ENCODE results near the gene CTDSP2. TPM values are rescaled to one million over a fixed set of nuclear protein-coding genes. Genes with fewer than 3 reads are reported as not detected.

The CTDSP2 gene
- total RNA-seq, 1 experiment from 2014 or later = 82.7 TPM

GRCh38 chr12:57816001-57816854 lies 30.3 kb downstream of the CTDSP2 start:
- H4K20me1 ChIP-seq (ENCODE audit: insufficient read depth) = no peaks in the 10 kb centered on the region
- no peak for ATAC-seq
- H3K27ac ChIP-seq (ENCODE audit: low read depth, low read length) = no peak overlapping the region
- no peak for TF ChIP-seq EGR1 (IDR thresholded peaks at IDR 0.05; ENCODE audit: low read depth)
- no peak for TF ChIP-seq ZBTB33 (IDR thresholded peaks at IDR 0.05; ENCODE audit: extremely low read depth, insufficient replicate concordance, low read length)
- TF ChIP-seq SIN3A (IDR thresholded peaks at IDR 0.05; ENCODE audit: low read depth) = no peak
- no peak for TF ChIP-seq SP1 (IDR thresholded peaks at IDR 0.05; ENCODE audit: low read depth)
- TF ChIP-seq EZH2phosphoT487 (IDR thresholded peaks at IDR 0.05; ENCODE audit: borderline replicate concordance) = no peak
- H3K9me2 ChIP-seq (ENCODE audit: insufficient read depth) = no peaks in the 10 kb centered on the region
- ChIA-PET RAD21 (ENCODE audit: low non-redundant PET in 1 of 2, low total read pairs in 2 of 2, uncharacterized antibody in 2 of 2, unreplicated experiment in 2 of 2) (no interaction called here), POLR2A (no interaction called here), CTCF (interaction anchor here (1.2 kb wide), 2 partner anchors 14 to 16 kb away, joined by 3 to 4 read pairs; no protein-coding TSS in a partner anchor)
- no peaks in the 10 kb centered on the region for H3K79me2 ChIP-seq (ENCODE audit: insufficient read depth, low read length)
- BruUV-seq (replicated peaks) = no TSS peak
- no peak overlapping the region for H3K9ac ChIP-seq (ENCODE audit: low read length)
- no peak overlapping the region for H3K4me2 ChIP-seq (ENCODE audit: low read length)
- intact Hi-C loops (cut with micrococcal nuclease) = no loop called here
- H2AFZ ChIP-seq (ENCODE audit: low read depth, low read length, poor library complexity, severe bottlenecking) = no peak overlapping the region
- no peak for DNase-seq (ENCODE audit: low read depth, low spot score)
- H3K4me1 ChIP-seq (ENCODE audit: control insufficient read depth in 1 of 2, insufficient read depth in 2 of 2, low read length in 2 of 2) = no peaks in the 10 kb centered on the region; a peak in 1 of 4 replicates
- H3K4me3 ChIP-seq (replicated peaks in 1 of 2; ENCODE audit: low read depth in 1 of 2, low read length in 2 of 2) = no peak overlapping the region
- no peaks in the 10 kb centered on the region for H3K9me3 ChIP-seq (ENCODE audit: control insufficient read depth in 1 of 2, insufficient read depth in 1 of 2, low read depth in 1 of 2, low read length in 2 of 2)
- H3K36me3 ChIP-seq (ENCODE audit: control insufficient read depth in 1 of 2, insufficient read depth in 2 of 2, low read length in 2 of 2) = no peaks in the 10 kb centered on the region
- no peaks in the 10 kb centered on the region for H3K27me3 ChIP-seq (ENCODE audit: insufficient read depth, low read length)

All from HCT116 (cell line).